CD4-positive, alpha-beta T cell (primary cell): ENCODE results near the gene PHETA1. TPM values are rescaled to one million over a fixed set of nuclear protein-coding genes. Genes with fewer than 3 reads are reported as not detected.

ENCODE experiments used
- ATAC-seq: fragments of 200-7000 bp; cut with Tn5 transposase; one replicate; pipeline ENCODE4 v1.10.0; 2022; ENCODE audit warnings: mild to moderate bottlenecking; ENCODE audit not compliant: poor library complexity
- CTCF ChIA-PET: fragments of 350-600 bp; sonication (Branson Sonifier 250); formaldehyde crosslinking; loops from one replicate; lab custom pipeline; 2021; ENCODE audit warnings: antibody characterized with exemption, inconsistent platforms; lab: Charles Lee
- POLR2A ChIA-PET: fragments of 350-600 bp; sonication (Branson Sonifier 250); formaldehyde crosslinking; loops from one replicate; lab custom pipeline; 2021; ENCODE audit warnings: antibody characterized with exemption, inconsistent platforms; lab: Charles Lee
- DNase-seq, 14 experiments: peaks; one replicate each; pipeline ENCODE4 v3.0.0-alpha.2; 2013 to 2020; ENCODE audit warnings: mixed read lengths in 2 of 14
- H3K27ac ChIP-seq, 2 donors: one replicate each; pipeline versions ENCODE4 v1.5.1 to v1.7.0; 2013; ENCODE audit warnings: low read length in 2 of 2, low read depth in 1 of 2, mild to moderate bottlenecking in 1 of 2
- H3K27me3 ChIP-seq, 2 experiments: 1 replicate in 1 of 2; 2 replicates in 1 of 2; pipeline versions ENCODE4 v1.6.1 to v1.7.0; 2013; ENCODE audit warnings: low read length in 2 of 2, control low read depth in 1 of 2, mild to moderate bottlenecking in 1 of 2, moderate library complexity in 1 of 2; ENCODE audit not compliant: insufficient read depth in 2 of 2, control insufficient read depth in 1 of 2
- H3K36me3 ChIP-seq: one replicate; pipeline ENCODE4 v1.6.1; 2013; ENCODE audit warnings: low read length, control low read depth; ENCODE audit not compliant: insufficient read depth
- H3K4me1 ChIP-seq: one replicate; pipeline ENCODE4 v1.6.1; 2013; ENCODE audit warnings: low read length, control low read depth; ENCODE audit not compliant: insufficient read depth
- H3K4me3 ChIP-seq: one replicate; pipeline ENCODE4 v1.5.1; 2013; ENCODE audit warnings: mild to moderate bottlenecking, low read length, moderate library complexity
- H3K9me3 ChIP-seq, 2 experiments: 1 replicate in 1 of 2; 2 replicates in 1 of 2; pipeline versions ENCODE4 v1.6.1 to v1.7.0; 2013; ENCODE audit warnings: low read length in 2 of 2, mild to moderate bottlenecking in 2 of 2, control low read depth in 1 of 2, moderate library complexity in 1 of 2; ENCODE audit not compliant: control insufficient read depth in 1 of 2, insufficient read depth in 1 of 2
- H3K27ac Mint-ChIP-seq: one replicate; pipeline ENCODE4 v1.8.0; 2020; ENCODE audit warnings: mixed read lengths
- H3K27me3 Mint-ChIP-seq: one replicate; pipeline ENCODE4 v1.8.0; 2021; ENCODE audit warnings: mixed read lengths
- H3K36me3 Mint-ChIP-seq: one replicate; pipeline ENCODE4 v1.8.0; 2021; ENCODE audit warnings: low read depth, mixed read lengths
- H3K4me1 Mint-ChIP-seq: one replicate; pipeline ENCODE4 v1.8.0; 2021; ENCODE audit warnings: low read depth, mixed read lengths
- H3K4me3 Mint-ChIP-seq: one replicate; pipeline ENCODE4 v1.8.0; 2020; ENCODE audit warnings: mild to moderate bottlenecking, mixed read lengths
- H3K9me3 Mint-ChIP-seq: one replicate; pipeline ENCODE4 v1.8.0; 2020; ENCODE audit warnings: mixed read lengths
- CTCF ChIP-seq: fragments of 200-600 bp; IDR thresholded peaks from one replicate; pipeline ENCODE4 v1.8.0; 2022; ENCODE audit warnings: antibody characterized with exemption, mild to moderate bottlenecking
- intact Hi-C, 2 experiments: fragments of 100-400 bp; cut with DNase I in 1 of 2; cut with micrococcal nuclease in 1 of 2; formaldehyde crosslinking; loops; one replicate each; pipeline versions ENCODE4 v1.15.1 to v1.9.0; 2023 to 2025; cut with DNase I, micrococcal nuclease
- total RNA-seq, 174 experiments: library from RNA in 2 of 174; stranded (reverse) in 2 of 174; gene quantifications; one replicate each; pipeline ENCODE4 v1.2.3 and lab custom pipeline; 2021 to 2026

PHETA1 gene
- total RNA-seq, 2 experiments from 2014 or later = 1.3 to 1.7 TPM

- peaks cover 6% of the 10 kb centered on the region for H3K4me1 Mint-ChIP-seq
- Histone ChIP-seq H3K27me3 (no peaks in the 10 kb centered on the region), H3K4me3 (no peak overlapping the region), H3K4me1 (peaks cover 5% of the 10 kb centered on the region), H3K36me3 (no peaks in the 10 kb centered on the region), H3K9me3 (no peaks in the 10 kb centered on the region), H3K27ac (no peak overlapping the region)
- intact Hi-C loops = no loop called here
- no peak overlapping the region for H3K27ac Mint-ChIP-seq
- no peak for TF ChIP-seq CTCF
- ChIA-PET CTCF (interaction anchor here (0.6 kb wide), 1 partner anchor 390 kb away, joined by 3 read pairs; no protein-coding TSS in a partner anchor), POLR2A (no interaction called here)
- no peak overlapping the region for H3K4me3 Mint-ChIP-seq
- peaks cover 17% of the 10 kb centered on the region for H3K27me3 Mint-ChIP-seq
- H3K36me3 Mint-ChIP-seq = no peaks in the 10 kb centered on the region
- ATAC-seq = no peak
- H3K9me3 Mint-ChIP-seq = no peaks in the 10 kb centered on the region
- peak in 2 of 14 experiments; percentile 50 to 60 for DNase-seq
These were observed 53.8 kb downstream of the PHETA1 start for GRCh38 chr12:111314953-111315539.

- Mint-ChIP-seq H3K4me1 (peaks cover 12% of the 10 kb centered on the region), H3K9me3 (no peaks in the 10 kb centered on the region), H3K27me3 (peaks cover 17% of the 10 kb centered on the region), H3K36me3 (no peaks in the 10 kb centered on the region), H3K27ac (no peak overlapping the region), H3K4me3 (no peak overlapping the region)
- CTCF ChIA-PET = no interaction called here
- ATAC-seq = peak; percentile 54
- peaks cover 8% of the 10 kb centered on the region for H3K4me1 ChIP-seq
- no peak overlapping the region for H3K4me3 ChIP-seq
- H3K9me3 ChIP-seq = no peaks in the 10 kb centered on the region
- H3K36me3 ChIP-seq = no peaks in the 10 kb centered on the region
- intact Hi-C loops = loop anchor here (1.0 to 2.0 kb wide), 5 partner anchors 289 to 420 kb away; no protein-coding TSS in a partner anchor
- TF ChIP-seq CTCF = peak; percentile 92
- no peak overlapping the region for H3K27ac ChIP-seq
- POLR2A ChIA-PET = no interaction called here
- no peaks in the 10 kb centered on the region for H3K27me3 ChIP-seq
- peak; percentile 55 to 83 (median 69) for DNase-seq
These were observed 55.0 kb downstream of the PHETA1 start for GRCh38 chr12:111313833-111314259.

- H3K27ac Mint-ChIP-seq = no peak overlapping the region
- Histone ChIP-seq H3K27ac (no peak overlapping the region), H3K36me3 (no peaks in the 10 kb centered on the region), H3K4me3 (no peak overlapping the region), H3K4me1 (peaks cover 8% of the 10 kb centered on the region), H3K27me3 (no peaks in the 10 kb centered on the region), H3K9me3 (peaks cover 0 to 8% of the 10 kb centered on the region in 2 experiments)
- no peaks in the 10 kb centered on the region for H3K9me3 Mint-ChIP-seq
- intact Hi-C loops = loop anchor here (1.0 to 2.0 kb wide), 5 partner anchors 288 to 418 kb away; no protein-coding TSS in a partner anchor
- DNase-seq (no peak), ATAC-seq (no peak)
- H3K36me3 Mint-ChIP-seq = no peaks in the 10 kb centered on the region
- H3K27me3 Mint-ChIP-seq = peaks cover 17% of the 10 kb centered on the region
- CTCF ChIA-PET = no interaction called here
- H3K4me3 Mint-ChIP-seq = no peak overlapping the region
- TF ChIP-seq CTCF = no peak
- POLR2A ChIA-PET = no interaction called here
- peaks cover 12% of the 10 kb centered on the region for H3K4me1 Mint-ChIP-seq
These were observed 56.2 kb downstream of the PHETA1 start for GRCh38 chr12:111312708-111313107.
